ENCODE results near the gene LTC4S.

DNA sequence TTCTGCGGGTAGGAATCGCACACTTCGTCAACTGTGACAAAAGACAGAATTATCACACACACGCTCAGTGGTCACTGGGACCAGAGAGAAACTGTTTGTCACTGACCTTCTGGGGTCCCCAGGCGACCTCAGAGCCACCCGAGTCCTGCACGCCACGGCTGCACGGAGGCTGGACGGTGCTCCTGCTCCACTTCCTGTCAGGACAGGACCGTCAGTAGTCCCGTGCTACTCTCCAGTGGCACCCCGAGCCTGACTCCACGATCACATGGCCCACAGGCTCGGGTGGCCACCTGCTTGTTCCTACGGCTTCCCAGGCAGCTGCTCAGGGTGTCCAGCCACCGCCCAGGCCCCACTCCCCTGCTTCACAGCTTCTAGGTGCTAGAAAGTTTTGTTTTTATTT, 47.0 kb downstream of the LTC4S start:
- TF ChIP-seq EZH2 (IDR thresholded peaks at IDR 0.05; ENCODE audit: insufficient read depth, poor library complexity, severe bottlenecking) (no peak), EZH2phosphoT487 (IDR thresholded peaks at IDR 0.05; ENCODE audit: insufficient read depth, low read depth) (no peak)

All from GM23248 (cell line).